ENCODE results near the gene IQCM.

The IQCM gene

DNA sequence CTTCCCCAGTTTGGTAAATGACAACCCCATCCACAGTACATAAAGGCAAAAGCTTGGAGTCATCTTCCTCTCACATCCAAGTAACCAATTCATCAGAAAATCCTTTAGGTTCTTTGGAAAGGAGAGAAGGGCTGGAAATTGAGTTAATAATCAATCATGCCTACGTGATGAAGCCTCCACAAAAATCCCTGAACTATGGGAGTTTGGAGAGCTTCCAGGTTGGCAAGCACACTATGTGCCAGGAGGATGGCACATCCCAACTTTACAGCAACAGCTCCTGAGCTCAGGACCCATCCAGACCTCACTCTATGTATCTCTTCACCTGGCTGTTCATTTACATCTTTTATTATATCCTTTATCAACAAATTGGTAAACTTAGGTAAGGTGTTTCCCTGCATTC lies 98.9 kb downstream of the IQCM start:
- TF ChIP-seq, protein P1, sequence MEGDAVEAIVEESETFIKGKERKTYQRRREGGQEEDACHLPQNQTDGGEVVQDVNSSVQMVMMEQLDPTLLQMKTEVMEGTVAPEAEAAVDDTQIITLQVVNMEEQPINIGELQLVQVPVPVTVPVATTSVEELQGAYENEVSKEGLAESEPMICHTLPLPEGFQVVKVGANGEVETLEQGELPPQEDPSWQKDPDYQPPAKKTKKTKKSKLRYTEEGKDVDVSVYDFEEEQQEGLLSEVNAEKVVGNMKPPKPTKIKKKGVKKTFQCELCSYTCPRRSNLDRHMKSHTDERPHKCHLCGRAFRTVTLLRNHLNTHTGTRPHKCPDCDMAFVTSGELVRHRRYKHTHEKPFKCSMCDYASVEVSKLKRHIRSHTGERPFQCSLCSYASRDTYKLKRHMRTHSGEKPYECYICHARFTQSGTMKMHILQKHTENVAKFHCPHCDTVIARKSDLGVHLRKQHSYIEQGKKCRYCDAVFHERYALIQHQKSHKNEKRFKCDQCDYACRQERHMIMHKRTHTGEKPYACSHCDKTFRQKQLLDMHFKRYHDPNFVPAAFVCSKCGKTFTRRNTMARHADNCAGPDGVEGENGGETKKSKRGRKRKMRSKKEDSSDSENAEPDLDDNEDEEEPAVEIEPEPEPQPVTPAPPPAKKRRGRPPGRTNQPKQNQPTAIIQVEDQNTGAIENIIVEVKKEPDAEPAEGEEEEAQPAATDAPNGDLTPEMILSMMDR (conservative IDR thresholded peaks at IDR 0.05; ENCODE audit: low read length) = no peak
- no peak for DNase-seq (ENCODE audit: low read depth)
- no peak overlapping the region for H3K4me3 ChIP-seq (ENCODE audit: low read length)

GRCh38 chr4:149715822-149716585 lies 99.6 kb downstream of the IQCM start:
- TF ChIP-seq, protein P1 (conservative IDR thresholded peaks at IDR 0.05; ENCODE audit: low read length) = no peak
- DNase-seq (ENCODE audit: low read depth) = no peak
- no peak overlapping the region for H3K4me3 ChIP-seq (ENCODE audit: low read length)

DNA sequence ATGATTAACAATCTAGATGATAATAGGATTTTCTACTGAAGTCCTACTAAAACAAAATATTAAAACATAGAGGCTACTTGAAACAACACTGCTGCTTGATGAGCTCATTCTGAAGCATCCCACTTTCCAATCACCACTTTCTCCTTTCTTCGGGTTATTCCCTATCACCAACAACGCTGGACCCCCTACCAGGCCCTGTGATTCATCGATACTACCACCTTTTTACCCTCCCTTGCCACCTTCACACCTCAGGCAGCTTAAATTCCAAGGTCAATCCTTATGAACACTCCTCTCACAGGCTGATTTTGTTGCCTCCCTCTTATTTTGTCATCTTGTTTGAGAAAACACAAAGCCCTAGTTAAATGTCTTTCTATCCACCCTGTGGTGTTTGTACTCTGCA lies 102.6 kb downstream of the IQCM start:
- TF ChIP-seq, protein P1 (conservative IDR thresholded peaks at IDR 0.05; ENCODE audit: low read length) = no peak
- H3K4me3 ChIP-seq (ENCODE audit: low read length) = no peak overlapping the region
- DNase-seq (ENCODE audit: low read depth) = no peak

- peak; percentile 38 for DNase-seq (ENCODE audit: low read depth)
- H3K4me3 ChIP-seq (ENCODE audit: low read length) = no peak overlapping the region
- TF ChIP-seq, protein P1 (conservative IDR thresholded peaks at IDR 0.05; ENCODE audit: low read length) = no peak
Observed at GRCh38 chr4:149711593-149712365, 103.9 kb downstream of the IQCM start.

GRCh38 chr4:149709640-149710039 lies 106.0 kb downstream of the IQCM start:
- peak; percentile 11 for DNase-seq (ENCODE audit: low read depth)
- TF ChIP-seq, protein P1 (conservative IDR thresholded peaks at IDR 0.05; ENCODE audit: low read length) = no peak
- no peak overlapping the region for H3K4me3 ChIP-seq (ENCODE audit: low read length)

- TF ChIP-seq, protein P1 (conservative IDR thresholded peaks at IDR 0.05; ENCODE audit: low read length) = no peak
- no peak overlapping the region for H3K4me3 ChIP-seq (ENCODE audit: low read length)
- DNase-seq (ENCODE audit: low read depth) = peak; percentile 32
Observed at GRCh38 chr4:149708513-149709130, 107.0 kb downstream of the IQCM start.

All from AG10803 (cell line).